Stimulated activated CD8-positive, alpha-beta memory T cell treated with anti-CD3 and anti-CD28 coated beads, Interleukin-4, amount 100 ng/mL, for 4 hours (primary cell): ENCODE measurements around the gene GLIS2.

ENCODE experiments used
- DNase-seq, 2 donors: peaks; one replicate each; pipeline ENCODE4 v3.0.0-alpha.2; 2020; ENCODE audit warnings: low read depth in 2 of 2, low spot score in 1 of 2

Gene GLIS2

GRCh38 chr16:4315186-4316107 lies at the start of gene GLIS2:
TSS of gene GLIS2 (plus strand) at chr16:4316067. CDS start at chr16:4332281, 16,214 bp downstream.
- DNase-seq, result no peak

- DNase-seq, result no peak
Measured at GRCh38 chr16:4266372-4266771, 49.5 kb upstream of the GLIS2 start.

GRCh38 chr16:4270091-4270490 lies 45.8 kb upstream of the GLIS2 start:
- no peak for DNase-seq

GRCh38 chr16:4270595-4270994 lies 45.3 kb upstream of the GLIS2 start:
- DNase-seq, result no peak

- DNase-seq, result peak; percentile 76 to 84
Measured at GRCh38 chr16:4271176-4272113, 44.4 kb upstream of the GLIS2 start.

- peak in 1 of 2 donors; percentile 6 for DNase-seq
Measured at GRCh38 chr16:4272114-4272956, 43.5 kb upstream of the GLIS2 start.

GRCh38 chr16:4273858-4274311 lies 42.0 kb upstream of the GLIS2 start:
- DNase-seq, result peak in 1 of 2 donors; percentile 7

GRCh38 chr16:4275861-4276260 lies 40.0 kb upstream of the GLIS2 start:
- no peak for DNase-seq

GRCh38 chr16:4277987-4278513 lies 37.8 kb upstream of the GLIS2 start:
- no peak for DNase-seq

GRCh38 chr16:4280625-4281024 lies 35.2 kb upstream of the GLIS2 start:
- no peak for DNase-seq

GRCh38 chr16:4283441-4283840 lies 32.4 kb upstream of the GLIS2 start:
- DNase-seq, result no peak

GRCh38 chr16:4283939-4284338 lies 31.9 kb upstream of the GLIS2 start:
- no peak for DNase-seq

- no peak for DNase-seq
Measured at GRCh38 chr16:4285167-4285566, 30.7 kb upstream of the GLIS2 start.

GRCh38 chr16:4288148-4288921 lies 27.5 kb upstream of the GLIS2 start:
- DNase-seq, result peak; percentile 51 to 61

- no peak for DNase-seq
Measured at GRCh38 chr16:4290236-4290830, 25.5 kb upstream of the GLIS2 start.

- no peak for DNase-seq
Measured at GRCh38 chr16:4291699-4292098, 24.2 kb upstream of the GLIS2 start.

- no peak for DNase-seq
Measured at GRCh38 chr16:4293181-4293716, 22.6 kb upstream of the GLIS2 start.

- DNase-seq, result no peak
Measured at GRCh38 chr16:4293822-4294457, 21.9 kb upstream of the GLIS2 start.

- no peak for DNase-seq
Measured at GRCh38 chr16:4295581-4295980, 20.3 kb upstream of the GLIS2 start.
